IPS-NIHi7 (cell line): ENCODE results near the gene LRBA.
A peak's percentile ranks its signal among the peaks of the same experiment; 100 is the strongest.

Experiments
- DNase-seq: peaks from one replicate; pipeline ENCODE4 v3.0.0; 2012; ENCODE audit warnings: mixed read lengths; ENCODE audit errors: extremely low spot score

The LRBA gene

DNA sequence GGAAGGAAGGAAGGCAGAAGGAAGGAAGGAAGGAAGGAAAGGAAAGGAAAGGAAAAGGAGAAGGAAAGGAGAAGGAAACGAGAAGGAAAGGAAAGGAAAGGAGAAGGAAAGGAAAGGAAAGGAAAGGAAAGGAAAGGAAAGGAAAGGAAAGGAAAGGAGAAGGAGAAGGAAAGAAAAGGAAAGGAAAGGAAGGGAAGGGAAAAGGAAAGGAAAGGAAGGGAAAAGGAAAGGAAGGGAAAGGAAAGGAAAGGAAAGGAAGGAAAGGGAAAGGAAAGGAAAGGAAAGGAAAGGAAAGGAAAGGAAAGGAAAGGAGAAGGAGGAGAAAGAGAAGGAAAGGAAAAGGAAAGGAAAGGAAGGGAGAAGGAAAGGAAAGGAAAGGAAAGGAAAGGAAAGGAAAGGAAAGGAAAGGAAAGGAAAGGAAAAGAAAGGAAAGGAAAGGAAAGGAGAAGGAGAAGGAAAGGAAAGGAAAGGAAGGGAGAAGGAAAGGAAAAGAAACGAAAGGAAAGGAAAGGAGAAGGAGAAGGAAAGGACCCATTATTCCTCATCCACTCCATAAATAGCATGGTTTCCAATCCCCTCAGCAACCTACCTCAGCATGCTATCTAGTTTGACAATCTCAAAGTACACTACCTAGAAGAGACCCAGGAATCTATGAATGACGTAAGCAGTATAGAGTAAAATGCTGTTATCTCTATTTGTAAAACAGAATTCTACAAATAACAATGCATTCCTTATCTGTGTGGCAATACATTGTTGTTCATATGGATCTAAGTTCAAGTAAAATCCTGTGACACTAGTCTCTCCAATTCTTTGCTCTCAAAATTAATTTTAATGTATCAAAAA lies 209.7 kb downstream of the LRBA start:
- DNase-seq = no peak

DNA sequence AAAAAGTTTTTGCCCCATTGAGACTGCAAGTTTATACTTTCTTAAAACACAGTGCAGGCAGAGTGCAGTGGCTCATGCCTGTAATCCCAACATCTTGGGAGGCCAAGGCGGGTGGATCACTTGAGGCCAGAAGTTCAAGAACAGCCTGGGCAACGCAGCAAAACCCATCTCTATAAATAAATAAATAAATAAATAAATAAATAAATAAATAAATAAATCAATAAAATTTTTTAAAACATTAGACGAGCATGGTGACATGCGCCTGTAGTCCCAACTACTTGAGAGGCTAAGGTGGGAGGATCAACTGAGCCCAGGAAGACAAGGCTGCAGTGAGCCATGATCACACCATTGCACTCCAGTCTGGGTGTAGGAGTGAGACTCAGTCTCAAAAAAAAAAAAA lies 213.3 kb downstream of the LRBA start:
- DNase-seq = no peak

DNA sequence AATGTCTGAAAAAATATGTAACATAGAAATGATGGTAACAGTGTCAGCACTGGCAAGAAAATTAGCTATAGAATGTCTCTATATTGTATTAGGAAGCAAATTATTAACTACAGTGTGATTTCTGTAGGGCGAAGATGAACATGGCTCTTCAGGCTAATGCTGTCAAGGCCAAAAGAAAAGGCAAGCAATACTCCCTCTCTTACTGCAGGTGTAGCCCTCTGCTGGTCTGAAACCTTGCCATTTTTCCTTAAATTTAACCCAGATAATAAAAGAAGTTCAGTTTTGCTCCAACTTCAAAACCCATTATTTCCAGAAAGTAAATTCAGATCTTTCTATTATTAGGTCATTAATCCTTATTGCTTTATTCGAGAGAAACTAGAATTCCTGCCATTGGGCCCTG lies 215.9 kb downstream of the LRBA start:
- DNase-seq = peak; percentile 24

DNA sequence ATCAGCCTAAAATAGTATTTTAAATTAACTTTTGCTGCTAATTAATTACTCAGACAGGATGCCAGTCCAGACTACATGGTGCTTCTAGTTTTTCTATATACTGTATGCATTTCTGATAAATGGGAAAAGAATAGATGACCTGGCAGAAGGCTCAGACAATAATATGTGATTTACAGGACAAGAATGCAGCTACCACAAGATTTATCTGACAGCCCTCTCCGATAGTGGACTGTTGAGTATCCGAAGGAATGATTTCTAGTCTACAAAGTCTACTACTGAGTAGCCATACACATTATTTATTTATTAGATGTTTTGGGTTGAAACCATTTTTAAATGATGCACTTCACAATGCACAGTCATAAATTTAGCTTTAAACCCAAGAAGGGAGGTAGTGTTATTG lies 220.4 kb downstream of the LRBA start:
- no peak for DNase-seq

DNA sequence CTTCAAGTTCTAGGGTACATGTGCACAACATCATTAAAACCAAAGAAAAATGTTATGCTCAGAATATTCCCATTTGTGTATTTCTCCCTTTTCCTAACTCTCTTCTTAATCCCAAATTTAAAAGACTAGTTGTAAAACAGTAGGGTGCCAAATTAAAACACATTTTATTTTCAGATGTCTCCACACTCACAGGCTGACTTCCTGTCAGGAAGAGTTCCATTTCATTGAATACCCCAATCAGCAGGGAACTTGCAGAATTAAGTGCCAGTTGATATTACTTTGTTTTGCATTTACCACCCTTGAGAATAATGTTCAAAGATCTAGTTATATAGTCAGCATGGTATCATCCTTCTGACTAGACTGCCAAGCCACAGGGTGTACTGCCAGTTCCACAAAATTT lies 225.2 kb downstream of the LRBA start:
- no peak for DNase-seq

DNA sequence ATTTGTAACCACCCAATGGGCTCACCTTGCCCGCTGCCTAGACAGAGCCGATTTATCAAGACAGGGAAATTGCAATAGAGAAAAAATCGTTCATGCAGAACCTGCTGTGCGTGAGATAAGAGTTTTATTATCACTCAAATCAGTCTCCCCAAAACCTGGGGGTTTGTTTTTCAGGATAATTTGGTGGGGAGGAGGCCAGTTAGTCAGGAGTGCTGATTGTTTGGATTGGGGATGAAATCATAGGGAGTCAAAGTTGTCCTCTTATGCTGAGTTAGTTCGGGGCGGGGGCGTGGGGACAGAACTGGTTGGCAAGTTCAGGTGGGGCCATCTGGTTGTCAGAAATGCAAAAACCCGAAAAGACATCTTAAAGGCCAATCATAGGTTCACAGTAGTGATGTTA lies 230.1 kb downstream of the LRBA start:
- no peak for DNase-seq

DNA sequence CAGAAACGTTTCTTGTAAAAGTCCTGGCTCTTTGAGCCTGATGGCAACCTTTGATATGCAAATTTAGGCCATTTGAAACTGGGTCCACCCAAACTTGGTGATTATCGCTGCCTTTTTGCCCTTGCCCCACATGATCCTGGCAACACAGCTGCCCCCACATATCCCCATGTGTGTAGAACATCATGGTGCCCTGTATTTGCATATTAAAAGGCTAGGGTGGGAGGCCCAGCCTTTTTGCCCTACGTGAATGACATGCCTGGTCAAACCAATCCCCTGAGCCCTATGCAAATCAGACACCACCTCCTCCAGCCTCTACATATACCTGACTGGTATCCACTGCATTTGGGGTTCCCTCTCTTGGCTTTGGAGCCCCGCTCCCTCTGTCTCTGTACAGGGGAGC lies 230.8 kb downstream of the LRBA start:
- DNase-seq = no peak

DNA sequence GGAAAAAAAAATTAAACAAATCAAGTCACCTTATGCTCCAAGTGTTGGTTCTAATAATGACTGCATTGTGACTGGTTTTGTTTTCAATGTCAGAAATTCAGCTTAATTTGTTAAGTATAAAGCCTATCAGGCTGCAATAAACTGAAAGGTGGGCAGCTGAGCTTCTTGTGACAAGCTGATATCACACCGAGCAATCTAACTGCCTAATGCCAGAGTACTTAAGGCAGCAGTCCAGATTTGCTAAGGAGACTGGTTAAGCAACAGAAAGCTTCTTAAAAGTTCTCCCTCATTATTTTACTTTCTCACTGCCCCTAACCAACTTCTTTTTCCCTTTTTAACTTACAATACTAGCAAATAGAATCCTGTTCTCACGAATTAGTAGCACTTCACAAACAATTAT lies 232.2 kb downstream of the LRBA start:
- DNase-seq = no peak

DNA sequence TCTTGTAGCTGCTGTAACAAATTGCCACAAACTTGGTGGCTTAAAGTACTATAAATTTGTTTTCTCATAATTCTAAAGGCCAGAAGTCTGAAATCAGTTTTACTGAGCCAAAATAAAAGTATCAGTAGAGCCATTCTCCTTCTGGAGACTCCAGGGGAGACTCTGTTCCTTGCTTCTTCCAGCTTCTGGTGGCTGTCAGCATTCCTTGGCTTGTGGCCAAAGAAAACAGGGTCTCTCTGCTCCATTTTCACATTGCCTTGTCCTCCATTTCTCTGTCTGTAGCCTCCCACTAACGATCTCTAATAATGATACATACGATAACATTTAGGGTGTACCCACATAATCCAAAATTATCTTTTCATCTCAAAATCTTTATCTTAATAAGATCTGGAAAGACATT lies 232.8 kb downstream of the LRBA start:
- no peak for DNase-seq

DNA sequence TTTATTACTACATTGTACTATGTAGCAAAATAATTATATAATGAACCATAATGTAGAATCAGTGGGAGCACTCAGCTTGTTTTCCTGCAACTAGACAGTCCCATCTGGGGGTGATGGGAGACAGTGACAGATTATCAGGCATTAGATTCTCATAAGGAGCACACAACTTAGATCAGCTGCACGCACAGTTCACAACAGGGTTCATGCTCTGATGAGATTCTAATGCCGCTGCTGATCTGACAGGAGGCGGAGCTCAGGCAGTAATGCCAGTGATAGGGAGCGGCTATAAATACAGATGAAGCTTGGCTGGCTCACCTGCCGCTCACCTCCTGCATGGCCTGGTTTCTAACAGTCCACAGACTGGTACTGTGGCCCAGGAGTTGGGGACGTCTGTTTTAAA lies 233.9 kb downstream of the LRBA start:
- DNase-seq = no peak

DNA sequence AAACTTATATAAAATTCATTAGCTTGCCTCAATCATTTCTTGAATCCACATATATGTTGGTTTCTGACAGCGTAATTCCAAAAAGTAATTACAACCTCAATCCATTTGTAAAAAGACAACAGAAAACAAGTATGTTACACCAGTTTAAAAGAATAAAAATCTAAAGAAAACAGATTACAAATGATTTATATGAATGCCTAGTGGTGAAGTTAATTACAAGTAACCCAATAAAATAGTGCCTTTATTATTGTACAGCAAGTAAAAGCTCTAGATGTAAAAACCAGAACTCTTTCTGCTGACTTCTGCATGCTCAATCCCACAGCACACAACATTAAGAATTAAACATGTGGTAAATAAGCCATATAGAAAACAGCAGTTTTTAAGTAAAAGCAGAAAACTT lies 235.4 kb downstream of the LRBA start:
- no peak for DNase-seq

DNA sequence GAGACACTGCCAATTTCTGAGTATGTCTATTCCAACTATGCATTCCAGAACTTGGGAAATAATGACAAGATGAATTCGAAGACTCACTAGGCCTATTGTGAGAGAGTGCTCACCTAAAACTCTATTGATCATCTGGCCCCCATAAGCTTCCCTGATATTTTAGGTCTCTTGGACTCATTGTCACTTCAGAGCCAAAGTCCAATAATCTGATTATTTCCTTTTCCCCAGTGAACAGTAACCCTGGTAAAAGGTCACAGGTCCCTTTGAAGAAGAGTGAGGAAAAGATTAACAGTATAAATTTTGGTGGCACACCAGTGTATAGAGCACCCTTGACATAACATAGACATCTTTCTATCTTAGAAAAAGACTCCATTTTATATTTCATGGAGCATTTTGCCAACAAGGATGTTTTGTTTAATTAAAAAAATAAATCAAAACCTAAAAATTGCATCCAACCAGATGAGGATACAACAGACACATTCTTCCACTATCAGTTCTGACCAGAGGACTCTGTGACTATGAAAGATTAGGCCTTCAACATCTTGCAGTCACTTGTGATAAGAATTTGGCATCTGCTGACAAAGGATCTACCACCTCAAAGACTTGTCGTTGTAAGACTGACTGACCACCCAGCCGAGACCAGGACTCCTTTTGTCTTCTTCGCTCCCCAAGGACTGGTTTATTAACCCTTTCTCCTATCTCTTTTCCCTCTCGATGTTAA lies 241.2 kb downstream of the LRBA start:
- DNase-seq = no peak

DNA sequence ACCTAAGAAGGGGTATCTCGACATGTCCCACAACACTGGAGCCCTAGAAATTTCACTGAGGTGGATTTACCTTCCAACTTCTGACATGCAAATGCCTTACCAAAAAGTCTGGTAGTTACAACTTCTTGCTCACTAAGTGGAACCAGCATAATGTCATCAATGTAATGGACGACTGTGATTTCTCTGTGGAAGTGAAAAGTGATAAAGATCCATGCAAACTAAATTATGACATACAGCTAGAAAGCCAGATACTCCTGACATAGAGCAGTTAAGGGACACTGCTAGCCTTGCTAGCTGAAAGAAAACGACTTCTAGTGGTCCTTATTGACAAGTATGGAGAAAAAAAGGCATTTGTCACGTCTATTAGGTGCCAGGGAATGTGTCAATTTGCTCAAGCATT lies 242.1 kb downstream of the LRBA start:
- no peak for DNase-seq

DNA sequence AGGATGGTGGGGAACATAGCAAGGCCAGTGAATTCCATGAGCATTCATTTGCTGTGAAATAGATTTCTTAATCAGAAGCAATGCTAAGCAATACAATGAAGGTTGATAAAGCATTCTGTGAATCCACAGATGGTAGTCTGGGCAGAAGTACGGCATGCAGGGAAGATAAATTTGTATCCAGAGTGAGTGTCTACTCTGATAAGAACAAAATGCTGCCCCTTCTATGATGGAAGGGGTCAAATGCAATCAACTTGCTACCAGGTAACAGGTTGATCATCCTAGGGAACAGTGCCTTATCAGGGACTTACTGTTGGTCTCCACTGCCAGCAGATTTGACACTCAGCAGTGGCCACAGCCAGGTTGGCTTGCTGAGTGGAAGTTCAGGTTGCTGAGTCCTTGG lies 243.7 kb downstream of the LRBA start:
- no peak for DNase-seq

DNA sequence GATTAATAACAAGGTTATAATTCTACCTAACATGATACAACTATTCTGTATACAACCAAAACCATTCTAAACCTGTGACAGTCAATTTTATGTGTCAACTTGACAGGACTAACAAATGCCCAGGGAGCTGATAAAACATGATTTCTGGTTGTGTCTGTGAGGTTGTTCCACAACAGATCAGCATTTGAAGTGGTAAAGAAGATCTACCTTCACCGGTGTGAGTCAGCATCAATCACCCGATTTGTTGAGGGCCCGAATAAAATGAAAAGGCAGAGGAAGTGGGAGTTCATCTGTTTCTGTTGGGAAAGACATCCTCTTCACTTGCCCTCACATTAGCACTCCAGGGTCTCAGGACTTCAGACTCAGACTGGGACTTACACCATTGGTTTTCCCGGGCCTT lies 245.2 kb downstream of the LRBA start:
- no peak for DNase-seq

DNA sequence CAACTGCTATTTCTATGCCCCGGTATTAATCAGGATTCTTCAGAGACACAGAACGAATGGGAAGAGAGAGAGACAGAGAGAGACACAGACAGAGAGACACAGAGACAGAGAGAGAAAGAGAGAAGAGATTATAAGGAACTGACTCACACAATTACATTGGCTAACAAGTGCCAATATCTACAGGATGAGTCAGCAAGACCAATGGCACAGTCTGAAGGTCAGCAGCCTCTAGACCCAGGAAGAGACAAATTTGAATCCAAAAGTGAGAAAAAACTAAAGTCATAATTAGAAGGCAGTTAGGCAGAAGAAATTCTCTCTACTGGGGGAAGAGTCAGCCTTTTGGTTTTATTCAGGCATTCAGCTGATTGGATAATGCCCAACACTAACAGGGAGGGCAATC lies 245.8 kb downstream of the LRBA start:
- DNase-seq = no peak

DNA sequence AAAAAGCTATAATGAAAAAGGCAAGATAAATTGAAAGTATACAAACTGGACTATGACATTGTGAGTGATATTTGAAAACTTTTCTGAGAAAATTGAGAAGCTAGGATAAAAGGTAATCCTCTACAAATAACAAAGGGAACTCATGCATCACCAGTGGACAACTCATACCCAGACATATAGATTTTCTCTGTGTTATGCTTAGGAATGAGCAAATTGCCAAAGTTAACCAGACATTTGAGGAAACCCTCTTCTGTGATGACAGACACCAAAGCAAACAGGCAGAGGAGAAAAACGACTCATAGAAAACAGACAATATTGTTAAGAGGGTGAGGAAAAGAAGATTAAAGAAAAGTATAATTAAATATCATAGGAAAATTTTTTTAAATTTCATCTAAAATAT lies 246.6 kb downstream of the LRBA start:
- no peak for DNase-seq

DNA sequence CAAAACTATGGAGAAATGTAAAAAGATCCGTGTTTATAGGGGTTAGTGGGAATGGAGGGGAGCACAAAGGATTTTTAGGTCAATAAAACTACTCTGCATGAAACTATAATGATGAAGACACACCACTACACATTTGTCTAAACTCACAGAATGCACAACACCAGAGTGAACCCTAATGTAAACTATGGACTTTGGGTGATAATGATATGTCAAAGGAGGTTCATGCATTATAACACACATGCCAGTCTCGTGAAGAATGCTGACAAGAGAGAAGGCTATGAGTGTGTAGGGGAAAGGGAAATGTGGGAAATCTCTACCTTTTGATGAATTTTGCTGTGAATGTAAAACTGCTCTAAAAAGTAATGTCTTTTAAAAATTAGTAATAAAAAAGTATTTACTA lies 249.9 kb downstream of the LRBA start:
- no peak for DNase-seq

DNA sequence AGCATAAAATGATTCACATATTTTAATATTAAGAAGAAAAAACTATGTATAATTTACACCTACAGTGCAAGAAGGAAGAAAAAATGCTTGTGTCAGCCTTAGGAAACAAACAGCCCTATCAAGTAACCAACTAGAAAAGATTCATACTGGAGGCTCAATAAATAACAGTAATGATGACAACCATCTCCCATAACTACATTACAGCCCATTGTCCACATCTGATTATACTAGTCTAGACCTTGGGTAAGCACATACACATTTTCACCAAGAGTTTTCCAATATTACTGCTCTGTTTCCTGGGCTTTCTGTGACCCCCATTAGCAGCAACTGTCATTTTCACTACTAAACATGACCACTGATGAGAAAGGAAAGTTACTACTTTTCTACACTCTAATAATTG lies 263.4 kb downstream of the LRBA start:
- DNase-seq = no peak

DNA sequence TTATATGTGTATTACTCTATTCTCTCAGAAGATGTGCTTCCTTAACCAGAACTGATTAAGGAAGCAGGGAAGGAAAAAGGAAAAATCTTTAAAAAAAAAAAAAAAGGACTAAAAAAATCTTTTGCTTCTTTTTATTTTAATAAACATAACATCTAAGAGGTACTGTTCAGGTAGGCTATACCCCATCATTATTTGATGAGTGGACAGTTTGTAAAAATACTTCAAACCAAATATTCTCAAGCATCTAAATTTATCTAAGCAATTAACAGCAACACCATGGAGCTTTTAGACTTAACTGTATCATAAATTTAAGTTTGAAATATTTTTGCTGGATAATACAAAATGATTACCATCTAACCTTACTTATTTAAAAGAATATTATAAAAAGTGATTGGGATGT lies 264.3 kb downstream of the LRBA start:
- DNase-seq = no peak

DNA sequence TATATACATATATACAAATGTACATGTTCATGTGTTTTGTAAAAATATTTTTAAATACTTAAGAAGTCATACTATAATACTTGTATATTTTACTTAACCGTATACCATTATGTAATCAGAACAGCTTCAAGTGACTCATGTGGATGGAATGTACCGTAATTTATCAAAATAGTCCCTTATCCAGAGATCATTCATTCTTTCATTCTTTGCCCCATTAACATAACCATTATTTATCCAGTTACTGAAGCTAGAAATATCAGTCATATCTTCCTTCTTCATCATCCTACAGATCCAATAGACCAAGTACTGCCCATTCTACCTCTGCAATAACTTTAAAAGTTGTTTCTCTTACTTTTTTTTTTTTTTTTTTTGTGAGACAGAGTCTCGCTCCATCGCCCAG lies 268.9 kb downstream of the LRBA start:
- DNase-seq = no peak

DNA sequence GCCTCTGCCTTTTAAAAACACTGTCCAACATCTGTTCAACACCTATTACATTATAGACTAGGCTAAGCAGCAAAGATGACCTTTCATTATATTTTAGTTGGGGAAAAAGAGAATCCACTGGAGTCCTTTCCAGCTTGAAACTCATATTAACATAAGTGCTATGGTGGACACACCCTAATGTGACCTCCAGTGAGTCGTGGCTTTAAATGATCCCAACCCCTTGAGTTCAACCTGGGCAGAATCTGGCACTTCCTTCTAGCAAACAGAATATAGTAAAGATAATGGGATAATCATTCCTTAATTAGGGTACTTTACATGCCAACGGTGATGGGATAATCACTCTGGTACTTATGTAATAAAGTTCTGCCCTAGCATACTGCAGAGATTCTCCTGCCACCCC lies 270.5 kb downstream of the LRBA start:
- DNase-seq = no peak

DNA sequence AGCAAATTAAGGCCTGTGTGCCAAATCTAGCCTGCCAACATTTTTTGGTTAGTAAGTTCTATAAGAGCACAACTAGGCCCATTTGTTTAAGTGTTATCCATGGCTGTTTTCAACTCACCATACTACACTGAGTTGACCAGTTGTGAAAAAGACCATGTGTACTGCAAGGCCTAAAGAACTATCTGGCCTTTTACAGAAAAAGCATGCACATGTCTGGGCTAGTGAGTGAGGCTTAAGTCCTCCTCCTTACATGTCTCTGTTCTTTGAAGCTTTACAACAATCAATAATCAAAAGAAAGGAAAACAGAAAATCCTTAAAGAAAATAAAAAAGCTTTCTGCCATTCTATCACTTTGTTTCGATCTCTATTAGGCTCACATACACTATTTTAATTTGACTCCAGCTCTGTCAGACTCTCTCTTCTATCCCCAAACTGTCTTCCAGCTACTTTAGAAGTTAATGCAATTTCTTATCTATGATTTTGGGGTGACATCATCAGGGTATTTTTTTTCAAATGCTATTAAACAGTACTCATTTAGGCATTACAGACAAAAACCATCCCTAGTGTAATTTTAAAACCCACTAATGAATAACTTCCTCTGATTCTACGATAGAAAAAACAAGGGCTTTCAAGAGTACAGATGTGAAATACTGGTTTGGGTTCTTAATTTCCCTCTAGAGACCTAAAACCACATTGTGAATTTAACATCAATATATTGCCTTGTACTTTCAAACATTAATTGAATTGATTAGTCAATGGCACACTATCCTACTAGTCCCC lies 271.3 kb downstream of the LRBA start:
- no peak for DNase-seq
